H1 (cell line): Measurements from ENCODE around the gene ABHD11. TPM values are rescaled to one million over a fixed set of nuclear protein-coding genes. Genes with fewer than 3 reads are reported as not detected.

Source experiments
- CBX5 ChIP-seq: fragments of 300-800, 300-1000 bp; sonication (generic); IDR thresholded peaks from 2 replicates; pipeline ENCODE4 v1.7.1; 2016; ENCODE audit warnings: antibody characterized with exemption, low read length, low read depth
- CEBPB ChIP-seq: IDR thresholded peaks from 2 replicates; pipeline ENCODE4 v1.6.1; 2012; ENCODE audit warnings: low read depth, low read length
- RAD21 ChIP-seq, 2 experiments: IDR thresholded peaks in 1 of 2; conservative IDR thresholded peaks in 1 of 2; 2 replicates each; pipeline ENCODE4 v1.6.1; 2011; ENCODE audit warnings: low read depth in 2 of 2, low read length in 2 of 2, improper control_type of control experiment in 1 of 2, inconsistent platforms in 1 of 2, mild to moderate bottlenecking in 1 of 2, moderate library complexity in 1 of 2
- polyA plus RNA-seq, 7 experiments: library from polyadenylated mRNA; depleted of rRNA in 3 of 7; stranded (reverse) in 5 of 7; unstranded in 2 of 7; fragments of >200 nt in 5 of 7; fragments of 200-250 nt in 2 of 7; gene quantifications; 1 replicate in 5 of 7; 2 replicates in 1 of 7; 4 replicates in 1 of 7; pipeline versions ENCODE4 v1.2.1 to v1.2.3, GENCODE V29; 2011 to 2013; ENCODE audit warnings: missing spikeins in 2 of 7, mixed read lengths in 2 of 7
- total RNA-seq: library from RNA; stranded (reverse); fragmentation: NEBNext Ultra II Directional; extraction: Animal tissue kit (Norgen Biotek cat#: 25700); gene quantifications from 2 replicates; pipeline ENCODE4 v1.2.1, GENCODE V29; 2021

ABHD11 gene
- total and polyA plus RNA-seq, 2 of the 8 experiments (the other 6 are each of a cell fraction or from before 2014, with no cell fraction given): 19.8 to 42.2 TPM

DNA sequence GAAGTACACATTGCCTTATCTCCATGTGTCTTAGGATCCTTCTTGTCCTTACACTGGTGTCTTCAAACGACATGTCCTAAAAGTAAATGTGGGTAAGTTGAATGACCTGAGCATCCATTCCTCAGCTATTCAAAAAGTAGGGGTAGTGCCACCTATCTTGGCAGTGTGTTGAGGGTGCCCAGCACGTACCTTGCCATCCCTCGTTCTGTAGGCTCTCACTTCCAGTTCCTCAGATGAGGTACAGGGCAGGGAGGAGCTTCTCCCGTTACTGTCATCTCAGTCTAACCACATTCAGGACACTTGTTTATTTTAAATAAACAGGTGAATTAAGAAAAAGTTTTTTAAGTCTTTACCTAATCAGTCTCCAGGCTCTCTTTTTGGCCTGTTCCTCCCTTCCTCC is 42.2 kb downstream of the ABHD11 start (continued):
- TF ChIP-seq CBX5: no peak
- no peak for TF ChIP-seq CEBPB
- no peak for TF ChIP-seq RAD21 (IDR thresholded peaks at IDR 0.05 in 1 of 2, conservative IDR thresholded peaks at IDR 0.05 in 1 of 2; ENCODE audit: low read depth in 2 of 2, low read length in 2 of 2)
